WTC11 (cell line): ENCODE results near the gene RBM8A. TPM values are rescaled to one million over a fixed set of nuclear protein-coding genes. Genes with fewer than 3 reads are reported as not detected.

Experiments used
- ATAC-seq: fragments of 200-7000 bp; cut with Tn5 transposase; 2 replicates; pipeline ENCODE4 v1.10.0; 2021; ENCODE audit warnings: mild to moderate bottlenecking, moderate library complexity
- CTCF ChIA-PET: fragments of 300-600 bp; sonication (Branson Sonifier 250); formaldehyde crosslinking; loops from one replicate; lab custom pipeline; 2021; ENCODE audit warnings: antibody characterized with exemption; lab: Charles Lee
- POLR2A ChIA-PET: fragments of 350-600 bp; sonication (Branson Sonifier 250); formaldehyde crosslinking; loops from one replicate; lab custom pipeline; 2021; ENCODE audit warnings: antibody characterized with exemption; lab: Charles Lee
- DNase-seq: peaks from one replicate; pipeline ENCODE4 v3.0.0; 2021; ENCODE audit warnings: low spot score
- H3K27ac Mint-ChIP-seq: 2 replicates; pipeline ENCODE4 v1.8.0; 2021; ENCODE audit warnings: mixed read lengths
- H3K27me3 Mint-ChIP-seq: 2 replicates; pipeline ENCODE4 v1.8.0; 2021; ENCODE audit warnings: low read depth, mild to moderate bottlenecking, moderate library complexity, mixed read lengths
- H3K36me3 Mint-ChIP-seq: 2 replicates; pipeline ENCODE4 v1.8.0; 2021; ENCODE audit warnings: mixed read lengths
- H3K4me1 Mint-ChIP-seq: 2 replicates; pipeline ENCODE4 v1.8.0; 2022; ENCODE audit warnings: mixed read lengths
- H3K4me3 Mint-ChIP-seq: 2 replicates; pipeline ENCODE4 v1.8.0; 2021; ENCODE audit warnings: mild to moderate bottlenecking, moderate library complexity, mixed read lengths
- H3K9me3 Mint-ChIP-seq: 2 replicates; pipeline ENCODE4 v1.8.0; 2021; ENCODE audit warnings: mixed read lengths
- FOXK1 ChIP-seq: sonication (generic); formaldehyde crosslinking; IDR thresholded peaks from 2 replicates; pipeline ENCODE4 v1.8.0; 2022; ENCODE audit warnings: mild to moderate bottlenecking, moderate library complexity, missing genetic modification reagents
- IRF2 ChIP-seq: sonication (generic); formaldehyde crosslinking; IDR thresholded peaks from 2 replicates; pipeline ENCODE4 v1.8.0; 2022; ENCODE audit warnings: low read depth, missing genetic modification reagents, borderline replicate concordance
- NR3C1 ChIP-seq: sonication (generic); formaldehyde crosslinking; conservative IDR thresholded peaks from 2 replicates; pipeline ENCODE4 v1.8.1; 2023; ENCODE audit warnings: low read depth, mild to moderate bottlenecking, missing genetic modification reagents
- SP1 ChIP-seq: sonication (generic); formaldehyde crosslinking; conservative IDR thresholded peaks from 2 replicates; pipeline ENCODE4 v1.8.1; 2022; ENCODE audit warnings: missing genetic modification reagents
- ZNF232 ChIP-seq: sonication (generic); formaldehyde crosslinking; IDR thresholded peaks from 2 replicates; pipeline ENCODE4 v1.8.0; 2022; ENCODE audit warnings: mild to moderate bottlenecking, missing genetic modification reagents
- ZNF416 ChIP-seq: fragments of 250-450 bp; sonication (Bioruptor Pico); IDR thresholded peaks from 2 replicates; pipeline ENCODE4 v1.9.0; 2021; ENCODE audit warnings: mild to moderate bottlenecking, inconsistent platforms
- total RNA-seq: library from RNA; stranded (reverse); gene quantifications from 3 replicates; pipeline ENCODE4 v1.2.3, GENCODE V29; 2021
- TF ChIP-seq, protein P1 (sequence below): sonication (generic); formaldehyde crosslinking; IDR thresholded peaks from 2 replicates; pipeline ENCODE4 v1.8.1; 2022; ENCODE audit warnings: low read depth, missing genetic modification reagents, borderline replicate concordance
- TF ChIP-seq, protein P2 (sequence below): fragments of 250-450 bp; sonication (Bioruptor Pico); conservative IDR thresholded peaks from 2 replicates; pipeline ENCODE4 v1.9.0; 2021; ENCODE audit warnings: mild to moderate bottlenecking
- TF ChIP-seq, protein P3 (sequence below): sonication (generic); formaldehyde crosslinking; IDR thresholded peaks from 2 replicates; pipeline ENCODE4 v1.8.1; 2023; ENCODE audit warnings: mild to moderate bottlenecking, missing genetic modification reagents, borderline replicate concordance
- TF ChIP-seq, protein P4 (sequence below): sonication (generic); formaldehyde crosslinking; IDR thresholded peaks from 2 replicates; pipeline ENCODE4 v1.8.0; 2022; ENCODE audit warnings: mild to moderate bottlenecking, missing genetic modification reagents
- TF ChIP-seq, protein P5 (sequence below): sonication (generic); formaldehyde crosslinking; IDR thresholded peaks from 2 replicates; pipeline ENCODE4 v1.8.0; 2022; ENCODE audit warnings: mild to moderate bottlenecking, missing genetic modification reagents
- TF ChIP-seq, protein P6 (sequence below): sonication (generic); formaldehyde crosslinking; IDR thresholded peaks from 2 replicates; pipeline ENCODE4 v1.8.1; 2023; ENCODE audit warnings: mild to moderate bottlenecking, missing genetic modification reagents, moderate library complexity
- TF ChIP-seq, protein P7 (sequence below): sonication (generic); formaldehyde crosslinking; conservative IDR thresholded peaks from 2 replicates; pipeline ENCODE4 v1.8.1; 2023; ENCODE audit warnings: mild to moderate bottlenecking, low read depth, missing genetic modification reagents, moderate library complexity
- TF ChIP-seq, protein P8 (sequence below): fragments of 250-450 bp; sonication (Bioruptor Pico); IDR thresholded peaks from 2 replicates; pipeline ENCODE4 v1.9.0; 2021; ENCODE audit warnings: mild to moderate bottlenecking
- TF ChIP-seq, protein P9 (sequence below): sonication (generic); formaldehyde crosslinking; IDR thresholded peaks from 2 replicates; pipeline ENCODE4 v1.8.1; 2023; ENCODE audit warnings: mild to moderate bottlenecking, moderate library complexity, missing genetic modification reagents

RBM8A gene
- total RNA-seq, 1 experiment from 2014 or later = 199 TPM

DNA sequence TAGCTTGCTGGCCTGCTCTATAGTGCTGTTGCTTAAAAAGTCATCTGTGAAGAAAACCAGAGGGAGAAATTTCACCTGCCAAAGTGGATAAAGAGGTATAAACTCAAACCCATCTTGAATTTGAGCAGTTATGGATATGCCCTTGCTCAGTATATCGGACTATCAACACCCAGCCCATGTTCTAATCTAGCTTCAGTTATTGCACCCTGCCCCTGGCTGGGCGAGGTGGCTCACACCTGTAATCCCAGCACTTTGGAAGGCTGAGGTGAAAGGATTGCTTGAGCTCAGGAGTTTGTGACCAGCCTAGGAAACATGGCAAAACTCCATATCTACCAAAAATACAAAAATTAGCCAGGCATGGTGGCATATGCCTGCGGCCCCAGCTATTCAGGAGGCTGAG, 17.2 kb upstream of the RBM8A start:
- Mint-ChIP-seq H3K27me3 (no peaks in the 10 kb centered on the region), H3K4me3 (no peak overlapping the region), H3K9me3 (no peaks in the 10 kb centered on the region), H3K27ac (no peak overlapping the region), H3K4me1 (peaks cover 17% of the 10 kb centered on the region), H3K36me3 (no peaks in the 10 kb centered on the region)
- POLR2A ChIA-PET = interaction anchor here (0.6 kb wide), 1 partner anchor 85 kb away, joined by 3 read pairs; the partner anchor contains the start of gene PIAS3
- DNase-seq (no peak), ATAC-seq (no peak)
- CTCF ChIA-PET = interaction anchor here (0.9 kb wide), 1 partner anchor 16 kb away, joined by 3 read pairs; no protein-coding TSS in a partner anchor
- TF ChIP-seq ZNF416 (CRISPR knock-in tag) (no peak), SP1 (CRISPR knock-in tag) (no peak), NR3C1 (no peak), IRF2 (CRISPR knock-in tag) (no peak), FOXK1 (CRISPR knock-in tag) (no peak), ZNF232 (CRISPR knock-in tag) (no peak)
- TF ChIP-seq, protein P1, sequence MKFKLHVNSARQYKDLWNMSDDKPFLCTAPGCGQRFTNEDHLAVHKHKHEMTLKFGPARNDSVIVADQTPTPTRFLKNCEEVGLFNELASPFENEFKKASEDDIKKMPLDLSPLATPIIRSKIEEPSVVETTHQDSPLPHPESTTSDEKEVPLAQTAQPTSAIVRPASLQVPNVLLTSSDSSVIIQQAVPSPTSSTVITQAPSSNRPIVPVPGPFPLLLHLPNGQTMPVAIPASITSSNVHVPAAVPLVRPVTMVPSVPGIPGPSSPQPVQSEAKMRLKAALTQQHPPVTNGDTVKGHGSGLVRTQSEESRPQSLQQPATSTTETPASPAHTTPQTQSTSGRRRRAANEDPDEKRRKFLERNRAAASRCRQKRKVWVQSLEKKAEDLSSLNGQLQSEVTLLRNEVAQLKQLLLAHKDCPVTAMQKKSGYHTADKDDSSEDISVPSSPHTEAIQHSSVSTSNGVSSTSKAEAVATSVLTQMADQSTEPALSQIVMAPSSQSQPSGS = no peak
- TF ChIP-seq, protein P2, sequence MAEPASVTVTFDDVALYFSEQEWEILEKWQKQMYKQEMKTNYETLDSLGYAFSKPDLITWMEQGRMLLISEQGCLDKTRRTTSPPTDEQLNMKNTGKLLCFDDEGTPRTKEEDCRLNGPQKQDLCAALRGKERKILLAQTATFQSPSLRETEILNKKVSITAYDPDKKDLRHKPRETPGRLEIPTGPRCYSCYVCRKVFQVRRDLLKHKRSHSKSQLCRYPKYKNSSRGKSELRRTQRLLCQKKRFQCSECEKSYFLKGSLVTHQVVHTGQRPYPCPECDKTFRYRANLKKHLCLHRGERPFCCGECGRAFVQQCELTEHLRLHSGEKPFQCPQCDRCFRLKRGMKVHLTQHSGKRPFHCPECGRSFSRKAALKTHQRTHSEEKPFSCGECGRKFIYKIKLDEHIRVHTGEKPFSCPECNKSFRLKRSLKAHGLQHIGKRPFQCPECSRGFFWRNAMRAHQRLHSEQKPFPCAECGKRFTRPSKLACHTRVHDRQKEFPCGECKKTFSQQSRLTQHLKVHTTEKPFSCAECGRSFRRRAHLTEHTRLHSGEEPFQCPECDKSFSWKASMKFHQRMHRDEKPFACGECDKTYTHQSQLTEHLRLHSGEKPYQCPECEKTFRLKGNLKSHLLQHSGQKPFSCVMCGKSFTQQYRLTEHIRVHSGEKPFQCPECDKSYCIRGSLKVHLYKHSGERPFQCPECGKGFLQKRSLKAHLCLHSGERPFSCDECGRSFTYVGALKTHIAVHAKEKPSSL (CRISPR knock-in tag) = no peak
- TF ChIP-seq, protein P3, sequence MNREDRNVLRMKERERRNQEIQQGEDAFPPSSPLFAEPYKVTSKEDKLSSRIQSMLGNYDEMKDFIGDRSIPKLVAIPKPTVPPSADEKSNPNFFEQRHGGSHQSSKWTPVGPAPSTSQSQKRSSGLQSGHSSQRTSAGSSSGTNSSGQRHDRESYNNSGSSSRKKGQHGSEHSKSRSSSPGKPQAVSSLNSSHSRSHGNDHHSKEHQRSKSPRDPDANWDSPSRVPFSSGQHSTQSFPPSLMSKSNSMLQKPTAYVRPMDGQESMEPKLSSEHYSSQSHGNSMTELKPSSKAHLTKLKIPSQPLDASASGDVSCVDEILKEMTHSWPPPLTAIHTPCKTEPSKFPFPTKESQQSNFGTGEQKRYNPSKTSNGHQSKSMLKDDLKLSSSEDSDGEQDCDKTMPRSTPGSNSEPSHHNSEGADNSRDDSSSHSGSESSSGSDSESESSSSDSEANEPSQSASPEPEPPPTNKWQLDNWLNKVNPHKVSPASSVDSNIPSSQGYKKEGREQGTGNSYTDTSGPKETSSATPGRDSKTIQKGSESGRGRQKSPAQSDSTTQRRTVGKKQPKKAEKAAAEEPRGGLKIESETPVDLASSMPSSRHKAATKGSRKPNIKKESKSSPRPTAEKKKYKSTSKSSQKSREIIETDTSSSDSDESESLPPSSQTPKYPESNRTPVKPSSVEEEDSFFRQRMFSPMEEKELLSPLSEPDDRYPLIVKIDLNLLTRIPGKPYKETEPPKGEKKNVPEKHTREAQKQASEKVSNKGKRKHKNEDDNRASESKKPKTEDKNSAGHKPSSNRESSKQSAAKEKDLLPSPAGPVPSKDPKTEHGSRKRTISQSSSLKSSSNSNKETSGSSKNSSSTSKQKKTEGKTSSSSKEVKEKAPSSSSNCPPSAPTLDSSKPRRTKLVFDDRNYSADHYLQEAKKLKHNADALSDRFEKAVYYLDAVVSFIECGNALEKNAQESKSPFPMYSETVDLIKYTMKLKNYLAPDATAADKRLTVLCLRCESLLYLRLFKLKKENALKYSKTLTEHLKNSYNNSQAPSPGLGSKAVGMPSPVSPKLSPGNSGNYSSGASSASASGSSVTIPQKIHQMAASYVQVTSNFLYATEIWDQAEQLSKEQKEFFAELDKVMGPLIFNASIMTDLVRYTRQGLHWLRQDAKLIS = no peak
- TF ChIP-seq, protein P4, sequence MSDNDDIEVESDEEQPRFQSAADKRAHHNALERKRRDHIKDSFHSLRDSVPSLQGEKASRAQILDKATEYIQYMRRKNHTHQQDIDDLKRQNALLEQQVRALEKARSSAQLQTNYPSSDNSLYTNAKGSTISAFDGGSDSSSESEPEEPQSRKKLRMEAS = no peak
- TF ChIP-seq, protein P5, sequence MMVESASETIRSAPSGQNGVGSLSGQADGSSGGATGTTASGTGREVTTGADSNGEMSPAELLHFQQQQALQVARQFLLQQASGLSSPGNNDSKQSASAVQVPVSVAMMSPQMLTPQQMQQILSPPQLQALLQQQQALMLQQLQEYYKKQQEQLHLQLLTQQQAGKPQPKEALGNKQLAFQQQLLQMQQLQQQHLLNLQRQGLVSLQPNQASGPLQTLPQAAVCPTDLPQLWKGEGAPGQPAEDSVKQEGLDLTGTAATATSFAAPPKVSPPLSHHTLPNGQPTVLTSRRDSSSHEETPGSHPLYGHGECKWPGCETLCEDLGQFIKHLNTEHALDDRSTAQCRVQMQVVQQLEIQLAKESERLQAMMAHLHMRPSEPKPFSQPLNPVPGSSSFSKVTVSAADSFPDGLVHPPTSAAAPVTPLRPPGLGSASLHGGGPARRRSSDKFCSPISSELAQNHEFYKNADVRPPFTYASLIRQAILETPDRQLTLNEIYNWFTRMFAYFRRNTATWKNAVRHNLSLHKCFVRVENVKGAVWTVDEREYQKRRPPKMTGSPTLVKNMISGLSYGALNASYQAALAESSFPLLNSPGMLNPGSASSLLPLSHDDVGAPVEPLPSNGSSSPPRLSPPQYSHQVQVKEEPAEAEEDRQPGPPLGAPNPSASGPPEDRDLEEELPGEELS (CRISPR knock-in tag) = no peak
- TF ChIP-seq, protein P6, sequence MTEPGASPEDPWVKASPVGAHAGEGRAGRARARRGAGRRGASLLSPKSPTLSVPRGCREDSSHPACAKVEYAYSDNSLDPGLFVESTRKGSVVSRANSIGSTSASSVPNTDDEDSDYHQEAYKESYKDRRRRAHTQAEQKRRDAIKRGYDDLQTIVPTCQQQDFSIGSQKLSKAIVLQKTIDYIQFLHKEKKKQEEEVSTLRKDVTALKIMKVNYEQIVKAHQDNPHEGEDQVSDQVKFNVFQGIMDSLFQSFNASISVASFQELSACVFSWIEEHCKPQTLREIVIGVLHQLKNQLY = no peak
- TF ChIP-seq, protein P7, sequence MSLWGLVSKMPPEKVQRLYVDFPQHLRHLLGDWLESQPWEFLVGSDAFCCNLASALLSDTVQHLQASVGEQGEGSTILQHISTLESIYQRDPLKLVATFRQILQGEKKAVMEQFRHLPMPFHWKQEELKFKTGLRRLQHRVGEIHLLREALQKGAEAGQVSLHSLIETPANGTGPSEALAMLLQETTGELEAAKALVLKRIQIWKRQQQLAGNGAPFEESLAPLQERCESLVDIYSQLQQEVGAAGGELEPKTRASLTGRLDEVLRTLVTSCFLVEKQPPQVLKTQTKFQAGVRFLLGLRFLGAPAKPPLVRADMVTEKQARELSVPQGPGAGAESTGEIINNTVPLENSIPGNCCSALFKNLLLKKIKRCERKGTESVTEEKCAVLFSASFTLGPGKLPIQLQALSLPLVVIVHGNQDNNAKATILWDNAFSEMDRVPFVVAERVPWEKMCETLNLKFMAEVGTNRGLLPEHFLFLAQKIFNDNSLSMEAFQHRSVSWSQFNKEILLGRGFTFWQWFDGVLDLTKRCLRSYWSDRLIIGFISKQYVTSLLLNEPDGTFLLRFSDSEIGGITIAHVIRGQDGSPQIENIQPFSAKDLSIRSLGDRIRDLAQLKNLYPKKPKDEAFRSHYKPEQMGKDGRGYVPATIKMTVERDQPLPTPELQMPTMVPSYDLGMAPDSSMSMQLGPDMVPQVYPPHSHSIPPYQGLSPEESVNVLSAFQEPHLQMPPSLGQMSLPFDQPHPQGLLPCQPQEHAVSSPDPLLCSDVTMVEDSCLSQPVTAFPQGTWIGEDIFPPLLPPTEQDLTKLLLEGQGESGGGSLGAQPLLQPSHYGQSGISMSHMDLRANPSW = no peak
- TF ChIP-seq, protein P8, sequence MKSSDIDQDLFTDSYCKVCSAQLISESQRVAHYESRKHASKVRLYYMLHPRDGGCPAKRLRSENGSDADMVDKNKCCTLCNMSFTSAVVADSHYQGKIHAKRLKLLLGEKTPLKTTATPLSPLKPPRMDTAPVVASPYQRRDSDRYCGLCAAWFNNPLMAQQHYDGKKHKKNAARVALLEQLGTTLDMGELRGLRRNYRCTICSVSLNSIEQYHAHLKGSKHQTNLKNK (CRISPR knock-in tag) = no peak
- TF ChIP-seq, protein P9, sequence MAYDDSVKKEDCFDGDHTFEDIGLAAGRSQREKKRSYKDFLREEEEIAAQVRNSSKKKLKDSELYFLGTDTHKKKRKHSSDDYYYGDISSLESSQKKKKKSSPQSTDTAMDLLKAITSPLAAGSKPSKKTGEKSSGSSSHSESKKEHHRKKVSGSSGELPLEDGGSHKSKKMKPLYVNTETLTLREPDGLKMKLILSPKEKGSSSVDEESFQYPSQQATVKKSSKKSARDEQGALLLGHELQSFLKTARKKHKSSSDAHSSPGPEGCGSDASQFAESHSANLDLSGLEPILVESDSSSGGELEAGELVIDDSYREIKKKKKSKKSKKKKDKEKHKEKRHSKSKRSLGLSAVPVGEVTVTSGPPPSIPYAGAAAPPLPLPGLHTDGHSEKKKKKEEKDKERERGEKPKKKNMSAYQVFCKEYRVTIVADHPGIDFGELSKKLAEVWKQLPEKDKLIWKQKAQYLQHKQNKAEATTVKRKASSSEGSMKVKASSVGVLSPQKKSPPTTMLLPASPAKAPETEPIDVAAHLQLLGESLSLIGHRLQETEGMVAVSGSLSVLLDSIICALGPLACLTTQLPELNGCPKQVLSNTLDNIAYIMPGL (CRISPR knock-in tag) = no peak
